ENCODE data around the gene LAMA3. TPM values are rescaled to one million over a fixed set of nuclear protein-coding genes. Genes with fewer than 3 reads are reported as not detected.

The LAMA3 gene
- total RNA-seq, 2 donors from 2014 or later = 31.9 to 41.3 TPM

GRCh38 chr18:23883277-23883790 is 194.1 kb downstream of the LAMA3 start:
- H3K9ac ChIP-seq (ENCODE audit: low read depth in 2 of 2, low read length in 2 of 2) = no peak overlapping the region
- DNase-seq = no peak
- H3K27me3 ChIP-seq = no peaks in the 10 kb centered on the region
- intact Hi-C loops (cut with DNase I) = no loop called here
- no peaks in the 10 kb centered on the region for H3K9me3 ChIP-seq
- no peaks in the 10 kb centered on the region for H3K4me1 ChIP-seq
- no peak for TF ChIP-seq CTCF (IDR thresholded peaks at IDR 0.05)
- H3K27ac ChIP-seq = no peak overlapping the region
- no peaks in the 10 kb centered on the region for H3K36me3 ChIP-seq
- no peak overlapping the region for H3K4me3 ChIP-seq

- H3K4me1 ChIP-seq = peaks cover 3% of the 10 kb centered on the region
- TF ChIP-seq CTCF (IDR thresholded peaks at IDR 0.05) = no peak
- H3K4me3 ChIP-seq = no peak overlapping the region
- H3K36me3 ChIP-seq = no peaks in the 10 kb centered on the region
- H3K27me3 ChIP-seq = no peaks in the 10 kb centered on the region
- intact Hi-C loops (cut with DNase I) = no loop called here
- H3K27ac ChIP-seq = peak overlapping the region; percentile 0
- DNase-seq = peak; percentile 61
- no peaks in the 10 kb centered on the region for H3K9me3 ChIP-seq
- no peak overlapping the region for H3K9ac ChIP-seq (ENCODE audit: low read depth in 2 of 2, low read length in 2 of 2)
These were observed 195.6 kb downstream of the LAMA3 start for GRCh38 chr18:23884681-23885375.

- H3K4me1 ChIP-seq = peaks cover 3% of the 10 kb centered on the region
- H3K27me3 ChIP-seq = no peaks in the 10 kb centered on the region
- DNase-seq = no peak
- H3K27ac ChIP-seq = no peak overlapping the region
- no peak overlapping the region for H3K9ac ChIP-seq (ENCODE audit: low read depth in 2 of 2, low read length in 2 of 2)
- TF ChIP-seq CTCF (IDR thresholded peaks at IDR 0.05) = no peak
- H3K9me3 ChIP-seq = no peaks in the 10 kb centered on the region
- H3K4me3 ChIP-seq = no peak overlapping the region
- H3K36me3 ChIP-seq = no peaks in the 10 kb centered on the region
- intact Hi-C loops (cut with DNase I) = no loop called here
These were observed 196.5 kb downstream of the LAMA3 start for GRCh38 chr18:23885750-23886149.

- no peak overlapping the region for H3K27ac ChIP-seq
- no peak overlapping the region for H3K9ac ChIP-seq (ENCODE audit: low read depth in 2 of 2, low read length in 2 of 2)
- no peak for DNase-seq
- H3K4me3 ChIP-seq = no peak overlapping the region
- peaks cover 3% of the 10 kb centered on the region for H3K4me1 ChIP-seq
- no peaks in the 10 kb centered on the region for H3K36me3 ChIP-seq
- intact Hi-C loops (cut with DNase I) = no loop called here
- no peaks in the 10 kb centered on the region for H3K9me3 ChIP-seq
- TF ChIP-seq CTCF (IDR thresholded peaks at IDR 0.05) = no peak
- H3K27me3 ChIP-seq = no peaks in the 10 kb centered on the region
These were observed 197.8 kb downstream of the LAMA3 start for GRCh38 chr18:23887035-23887434.

- Histone ChIP-seq H3K9ac (ENCODE audit: low read depth in 2 of 2, low read length in 2 of 2) (no peak overlapping the region), H3K4me1 (peaks cover 3% of the 10 kb centered on the region), H3K4me3 (no peak overlapping the region), H3K9me3 (no peaks in the 10 kb centered on the region), H3K27me3 (no peaks in the 10 kb centered on the region), H3K36me3 (no peaks in the 10 kb centered on the region), H3K27ac (no peak overlapping the region)
- no peak for TF ChIP-seq CTCF (IDR thresholded peaks at IDR 0.05)
- DNase-seq = no peak
- intact Hi-C loops (cut with DNase I) = no loop called here
These were observed 198.2 kb downstream of the LAMA3 start for GRCh38 chr18:23887493-23887892.

Measured in colonic mucosa (tissue), 4 donors.